Muscle of back (tissue), 11 donors: ENCODE measurements around the gene CHSY1. TPM values are rescaled to one million over a fixed set of nuclear protein-coding genes. Genes with fewer than 3 reads are reported as not detected.

Experiments used
- DNase-seq, 3 donors: peaks; one replicate each; pipeline versions ENCODE4 v3.0.0 to v3.0.0-alpha.2; 2013
- polyA plus RNA-seq, 10 donors: library from polyadenylated mRNA; unstranded; fragments of 120-200 nt; gene quantifications; one replicate each; pipeline ENCODE4 v1.2.1, GENCODE V29; 2013; ENCODE audit not compliant: insufficient read length in 10 of 10

Gene CHSY1
- polyA plus RNA-seq, 10 donors, result 31.2 to 48.4 (median 37.8) TPM

GRCh38 chr15:101174152-101174920 is 77.5 kb downstream of the CHSY1 start:
- DNase-seq, result no peak

DNA sequence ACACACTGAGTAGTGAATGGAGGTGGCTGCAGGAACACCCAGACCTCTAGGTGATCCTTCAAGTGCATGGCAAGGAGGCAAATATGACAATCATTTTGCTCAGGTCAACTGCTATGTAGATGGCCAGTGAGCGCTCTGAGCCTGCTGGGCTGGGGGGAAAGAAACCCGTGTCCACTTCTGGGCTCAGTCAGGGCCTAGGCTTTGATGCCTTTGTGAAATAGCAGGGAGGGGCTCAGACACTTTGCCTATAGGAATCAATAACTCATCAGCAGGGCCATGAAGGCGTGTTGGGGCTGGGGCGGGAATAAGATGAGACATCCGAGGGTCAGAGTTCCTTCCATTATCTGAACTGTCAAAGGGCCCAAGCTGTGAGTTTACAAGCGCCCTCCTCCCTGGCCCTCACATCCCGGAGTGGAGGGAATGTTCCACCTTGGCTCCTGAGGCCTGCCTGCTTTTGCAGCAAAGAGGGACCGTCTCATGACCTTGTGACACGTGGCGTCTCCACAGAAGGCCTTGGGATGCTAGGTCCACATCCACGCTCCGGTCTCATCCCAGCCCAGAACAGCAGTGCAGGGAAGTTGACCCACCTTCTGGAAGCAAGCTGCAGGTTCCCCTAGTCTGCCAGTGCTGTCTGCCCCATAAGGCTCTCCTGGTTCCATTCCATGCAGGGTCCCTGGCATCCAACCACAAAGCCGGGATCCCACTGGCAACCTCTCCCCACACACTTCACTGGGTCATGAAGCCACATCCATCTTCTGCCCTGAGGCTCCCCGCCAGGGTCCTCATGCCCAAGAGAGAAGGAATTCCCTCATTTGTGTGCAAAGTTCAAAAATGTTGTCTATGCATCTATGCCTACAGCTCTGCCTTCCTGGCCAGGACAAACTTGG is 78.4 kb downstream of the CHSY1 start:
- no peak for DNase-seq

DNA sequence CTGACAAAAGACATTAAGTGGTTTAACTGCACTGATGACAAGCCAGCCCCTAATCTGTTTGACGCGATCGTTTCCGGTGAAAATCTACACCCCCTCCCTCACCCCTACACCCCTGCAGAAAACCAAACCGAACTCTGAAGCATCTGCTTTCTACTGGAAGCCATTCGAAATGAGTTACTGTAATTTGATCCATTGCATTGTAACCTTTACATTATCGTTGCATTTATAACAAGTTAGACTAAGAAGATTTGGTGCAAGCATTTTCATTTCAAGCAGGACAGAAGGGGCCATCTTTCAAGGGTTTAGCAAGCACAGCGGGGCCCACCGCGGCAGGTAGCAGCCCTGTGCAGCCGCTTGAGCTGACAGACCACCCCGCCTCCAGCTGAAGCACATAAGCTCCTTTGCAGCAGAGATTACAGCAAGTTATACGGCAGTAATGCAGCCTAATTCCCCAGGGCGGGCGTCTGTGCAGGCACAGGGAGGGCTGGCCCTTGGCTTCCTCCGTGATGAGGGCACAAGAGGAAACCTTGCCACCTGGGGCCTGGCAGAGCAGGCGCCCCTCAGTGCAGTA is 79.3 kb downstream of the CHSY1 start:
- DNase-seq, result peak in 1 of 3 donors; percentile 66

GRCh38 chr15:101171954-101172353 is 79.9 kb downstream of the CHSY1 start:
- no peak for DNase-seq

GRCh38 chr15:101170568-101171350 is 81.1 kb downstream of the CHSY1 start:
- DNase-seq, result no peak

DNA sequence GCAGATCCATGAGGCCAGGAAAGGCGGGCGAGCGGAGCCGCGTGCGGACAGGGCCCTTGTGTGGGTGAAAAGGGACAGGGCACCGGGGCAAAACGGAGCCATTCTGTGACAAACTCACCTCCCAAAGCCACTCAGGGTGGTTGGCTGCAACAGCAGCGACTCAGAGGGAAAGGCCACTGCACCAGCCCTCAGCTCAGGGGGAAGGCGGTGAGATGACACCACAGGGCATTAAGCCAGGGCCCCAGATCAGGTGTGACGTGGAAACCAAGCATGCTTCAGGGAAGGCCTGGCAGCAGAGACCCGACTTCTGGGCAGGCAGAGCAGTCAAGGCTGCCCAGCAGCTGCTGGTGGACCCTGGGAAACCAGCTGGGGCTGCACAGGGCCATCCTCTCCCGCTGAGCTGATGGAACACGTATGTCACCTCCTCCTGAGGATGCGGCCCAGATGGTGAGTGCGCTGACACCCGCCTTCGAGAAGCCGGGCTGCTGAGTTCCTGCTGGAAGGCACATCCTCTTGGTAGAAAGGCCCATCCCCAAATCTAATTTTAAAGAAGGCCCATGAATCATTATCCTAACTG is 82.3 kb downstream of the CHSY1 start:
- peak in 1 of 3 donors; percentile 73 for DNase-seq

DNA sequence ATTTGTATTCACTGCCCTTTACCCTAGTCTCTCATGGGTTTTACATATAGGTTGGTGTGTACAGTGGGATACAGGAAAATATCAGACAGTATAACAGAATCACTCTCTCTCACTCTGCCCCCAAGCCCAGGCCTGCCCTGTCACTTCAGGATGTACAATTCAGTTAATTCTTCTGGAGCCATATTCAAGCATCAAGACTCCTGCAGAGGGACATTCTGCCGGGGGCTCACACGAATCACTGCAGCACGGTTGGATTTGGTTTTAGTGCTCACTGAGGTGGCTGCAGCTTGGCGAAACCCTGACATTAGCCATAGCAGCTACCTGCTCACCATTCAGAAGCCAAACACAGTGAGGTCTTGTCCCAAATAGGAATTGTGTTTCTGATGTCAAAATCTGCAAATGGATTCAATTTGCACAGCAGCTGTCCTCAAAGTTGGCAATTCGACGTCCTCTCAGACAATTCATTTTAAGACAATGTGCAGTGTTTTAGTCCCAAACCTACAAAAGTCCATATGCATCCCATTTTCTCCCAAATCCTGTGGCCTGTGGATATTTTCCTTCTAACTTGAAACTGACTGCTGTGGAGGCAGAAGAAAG is 82.9 kb downstream of the CHSY1 start:
- no peak for DNase-seq

GRCh38 chr15:101168463-101168824 is 83.4 kb downstream of the CHSY1 start:
- DNase-seq, result peak in 1 of 3 donors; percentile 47

GRCh38 chr15:101167753-101168462 is 83.9 kb downstream of the CHSY1 start:
- DNase-seq, result no peak

- DNase-seq, result no peak
Observed at GRCh38 chr15:101167411-101167752, 84.5 kb downstream of the CHSY1 start.

GRCh38 chr15:101165905-101166471 is 85.9 kb downstream of the CHSY1 start:
- peak in 1 of 3 donors; percentile 4 for DNase-seq

GRCh38 chr15:101162701-101163483 is 89.0 kb downstream of the CHSY1 start:
- DNase-seq, result peak in 1 of 3 donors; percentile 81

DNA sequence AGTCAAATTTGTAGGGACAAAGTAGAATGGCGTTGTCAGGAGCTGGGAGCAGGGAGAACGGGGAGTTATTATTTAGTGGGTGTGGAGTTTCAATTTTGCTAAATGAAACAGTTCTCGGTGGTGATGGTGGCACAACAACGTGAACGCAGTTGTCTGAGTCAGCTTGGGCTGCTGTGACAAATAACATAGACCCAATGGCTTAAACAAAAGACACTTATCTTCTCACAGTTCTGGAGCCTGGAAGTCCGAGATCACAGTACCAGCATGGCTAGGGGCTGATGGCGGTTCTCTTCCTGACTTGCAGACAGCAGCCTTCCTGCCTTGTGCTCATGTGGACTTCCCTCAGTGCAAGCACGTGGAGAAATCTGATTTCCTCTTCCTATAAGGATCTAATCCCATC is 90.2 kb downstream of the CHSY1 start:
- no peak for DNase-seq

DNA sequence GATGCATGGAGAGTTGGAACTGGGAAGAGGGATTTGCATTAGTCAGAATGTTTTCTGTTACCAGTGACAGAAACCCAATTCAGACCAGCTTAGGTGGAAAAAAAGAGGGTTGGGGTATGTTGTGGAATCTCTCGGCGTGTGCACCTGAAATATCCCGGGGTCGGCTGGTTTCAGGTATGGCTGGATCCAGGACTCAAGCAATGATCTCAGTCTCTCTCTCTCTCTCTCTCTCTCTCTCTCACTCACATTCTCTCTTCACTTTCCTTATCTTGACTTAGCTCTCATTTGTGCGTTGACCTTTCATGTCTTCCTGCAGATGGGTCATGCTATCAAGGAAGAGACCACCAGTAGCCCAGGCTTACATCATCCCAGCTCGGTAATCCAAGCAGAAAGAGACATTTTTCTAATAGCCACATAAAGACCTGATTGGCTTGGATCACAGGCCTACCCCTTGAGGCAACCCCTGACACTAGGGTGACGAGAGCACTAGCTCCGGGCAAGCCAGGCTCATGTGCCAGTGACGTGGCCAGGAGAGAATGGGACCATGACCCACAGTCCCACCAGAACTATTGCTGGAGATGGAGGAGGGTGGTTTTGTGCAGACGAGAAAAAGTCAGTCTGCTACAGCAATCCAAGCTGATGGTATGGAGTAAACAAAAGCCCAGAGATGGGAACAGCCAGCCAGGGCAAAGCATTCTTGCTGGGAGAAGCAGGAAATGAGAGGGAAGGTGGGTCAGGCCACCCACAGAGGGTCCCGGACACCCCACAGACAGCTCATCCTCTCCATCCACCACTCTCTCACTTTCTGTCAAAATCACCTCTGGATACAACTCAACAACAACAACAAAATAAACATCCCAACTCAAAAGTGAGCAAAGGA is 91.7 kb downstream of the CHSY1 start:
- no peak for DNase-seq

DNA sequence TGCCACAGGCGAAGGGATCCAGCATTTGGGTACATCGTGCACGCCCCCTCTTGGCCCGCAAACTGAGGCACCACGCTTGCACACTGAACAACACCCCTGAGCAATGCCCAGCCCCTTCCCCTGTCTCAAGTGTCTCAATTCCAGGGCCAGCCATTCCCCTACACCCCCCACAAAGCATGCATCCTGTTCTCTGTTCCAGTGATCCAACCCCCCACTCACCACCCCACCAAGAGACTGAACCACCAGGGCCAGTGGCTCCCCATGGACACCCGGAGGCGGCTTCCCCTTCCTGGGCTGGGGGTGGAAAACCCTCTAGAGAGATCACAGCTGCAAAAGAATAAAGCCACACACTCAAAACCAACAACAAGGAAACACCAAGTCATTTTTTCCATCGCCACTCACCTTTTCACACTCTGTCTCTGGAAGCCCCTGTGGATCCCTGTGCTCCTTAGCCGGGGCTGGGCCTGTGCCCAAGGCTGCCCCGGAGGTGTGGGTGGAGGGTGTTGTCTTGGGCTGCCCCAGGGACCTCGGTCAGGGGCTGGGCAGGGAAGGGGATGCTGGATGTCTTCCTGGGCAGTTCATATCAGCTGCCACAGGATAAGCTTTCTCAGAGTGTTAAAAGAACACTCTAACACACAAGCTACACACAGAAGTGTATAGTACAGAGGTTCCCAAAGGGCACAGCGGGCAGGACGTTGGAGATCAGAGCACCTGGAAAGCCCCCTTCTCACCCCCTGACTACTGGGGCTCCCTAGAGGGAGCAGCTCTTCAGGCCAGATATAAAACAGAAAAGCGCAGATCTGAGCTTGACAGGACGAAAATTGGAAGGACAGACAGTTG is 92.5 kb downstream of the CHSY1 start:
- DNase-seq, result peak in 1 of 3 donors; percentile 63

DNA sequence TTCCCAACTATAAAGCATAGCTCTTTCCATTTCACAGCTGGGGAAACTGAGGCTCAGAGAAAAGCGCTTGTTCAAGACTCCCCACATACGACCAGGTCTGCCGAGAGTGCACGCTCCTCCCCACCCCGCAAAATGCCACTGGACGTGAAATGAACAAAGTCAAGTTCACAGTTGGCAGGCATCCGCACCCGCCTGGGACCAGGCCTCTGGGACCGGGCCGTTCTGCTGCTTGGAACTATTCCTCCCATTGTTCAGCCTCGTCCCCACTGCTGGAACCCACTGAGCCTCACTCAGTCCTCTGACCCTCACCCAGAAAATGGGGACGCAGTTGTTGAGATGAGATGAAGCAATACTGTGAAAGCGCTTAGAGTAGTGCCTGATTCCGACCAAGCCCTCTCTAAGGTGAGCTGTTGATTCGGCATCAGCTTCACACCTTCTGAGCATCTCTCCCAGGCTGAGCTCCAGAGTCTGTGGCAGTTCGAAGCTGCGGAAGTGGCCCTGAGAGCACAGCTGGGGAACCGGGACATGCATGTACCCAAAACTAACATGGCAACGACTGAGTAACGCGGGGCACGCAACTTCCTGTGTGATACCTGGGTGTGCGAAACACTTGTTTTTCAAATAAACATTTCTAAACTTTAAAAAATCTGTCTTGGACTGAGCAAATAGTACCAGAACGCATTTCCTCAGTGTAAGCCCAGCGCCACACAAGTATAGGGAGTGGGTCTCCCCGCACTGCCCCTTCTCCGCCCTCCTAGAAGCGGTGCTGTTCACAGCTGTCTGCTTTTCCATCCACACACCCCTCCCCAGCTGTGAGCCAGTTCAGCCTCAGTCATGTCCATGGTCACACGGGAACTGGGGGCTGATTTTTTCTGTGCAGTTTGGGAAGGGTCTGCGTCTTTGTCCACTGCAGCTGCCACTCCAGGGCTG is 93.4 kb downstream of the CHSY1 start:
- DNase-seq, result no peak
